ENCODE measurements around the gene SYT9.

Gene SYT9

DNA sequence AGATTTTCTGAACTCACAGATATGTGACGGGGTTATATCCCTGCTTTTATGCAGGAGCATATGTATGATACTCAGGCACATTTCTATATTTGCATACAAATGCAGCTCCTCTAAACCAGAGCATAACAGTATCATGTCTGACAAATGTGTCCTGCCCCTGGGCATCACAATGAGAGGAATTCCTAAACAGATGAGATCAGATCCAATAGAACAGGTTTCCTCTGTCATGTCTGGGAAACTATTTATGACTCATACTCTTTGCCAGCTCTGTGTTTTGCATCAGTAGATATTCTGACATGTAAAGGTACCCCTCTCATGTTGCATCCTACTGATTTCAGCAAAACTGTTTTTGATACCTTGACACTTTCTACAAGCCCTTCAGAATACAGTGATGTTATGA, 29.4 kb downstream of the SYT9 start:
- H3K4me3 ChIP-seq (ENCODE audit: low read depth, low read length), result no peak overlapping the region
- DNase-seq (ENCODE audit: low read depth), result no peak
- TF ChIP-seq POLR2A (IDR thresholded peaks at IDR 0.05; ENCODE audit: extremely low read depth, insufficient read length), result no peak
- TF ChIP-seq, protein P1, sequence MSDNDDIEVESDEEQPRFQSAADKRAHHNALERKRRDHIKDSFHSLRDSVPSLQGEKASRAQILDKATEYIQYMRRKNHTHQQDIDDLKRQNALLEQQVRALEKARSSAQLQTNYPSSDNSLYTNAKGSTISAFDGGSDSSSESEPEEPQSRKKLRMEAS (IDR thresholded peaks at IDR 0.05; ENCODE audit: low read depth, low read length), result no peak
- TF ChIP-seq MYC (IDR thresholded peaks at IDR 0.05; ENCODE audit: low read depth, low read length), result no peak
- TF ChIP-seq, protein P2, sequence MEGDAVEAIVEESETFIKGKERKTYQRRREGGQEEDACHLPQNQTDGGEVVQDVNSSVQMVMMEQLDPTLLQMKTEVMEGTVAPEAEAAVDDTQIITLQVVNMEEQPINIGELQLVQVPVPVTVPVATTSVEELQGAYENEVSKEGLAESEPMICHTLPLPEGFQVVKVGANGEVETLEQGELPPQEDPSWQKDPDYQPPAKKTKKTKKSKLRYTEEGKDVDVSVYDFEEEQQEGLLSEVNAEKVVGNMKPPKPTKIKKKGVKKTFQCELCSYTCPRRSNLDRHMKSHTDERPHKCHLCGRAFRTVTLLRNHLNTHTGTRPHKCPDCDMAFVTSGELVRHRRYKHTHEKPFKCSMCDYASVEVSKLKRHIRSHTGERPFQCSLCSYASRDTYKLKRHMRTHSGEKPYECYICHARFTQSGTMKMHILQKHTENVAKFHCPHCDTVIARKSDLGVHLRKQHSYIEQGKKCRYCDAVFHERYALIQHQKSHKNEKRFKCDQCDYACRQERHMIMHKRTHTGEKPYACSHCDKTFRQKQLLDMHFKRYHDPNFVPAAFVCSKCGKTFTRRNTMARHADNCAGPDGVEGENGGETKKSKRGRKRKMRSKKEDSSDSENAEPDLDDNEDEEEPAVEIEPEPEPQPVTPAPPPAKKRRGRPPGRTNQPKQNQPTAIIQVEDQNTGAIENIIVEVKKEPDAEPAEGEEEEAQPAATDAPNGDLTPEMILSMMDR (IDR thresholded peaks at IDR 0.05; ENCODE audit: low read depth, low read length), result no peak

DNA sequence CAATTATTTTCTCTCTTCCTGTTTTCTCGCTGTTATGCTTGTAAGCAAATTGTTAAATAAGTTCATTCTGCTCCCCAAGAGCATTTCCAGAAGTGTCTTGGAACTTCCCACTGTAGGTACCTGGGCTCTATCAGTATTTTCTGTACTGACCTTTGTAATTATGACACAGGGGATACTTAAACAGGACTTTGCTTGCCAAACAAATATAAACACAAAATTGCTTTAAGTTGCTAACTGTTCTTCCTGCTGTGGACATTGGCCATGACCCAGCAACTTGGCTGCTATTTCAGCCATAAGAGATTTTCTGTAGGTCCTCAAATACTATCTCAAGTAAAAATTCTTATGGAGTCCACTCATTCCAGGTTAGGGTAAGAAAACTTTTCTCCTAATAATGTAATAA, 30.1 kb downstream of the SYT9 start:
- DNase-seq (ENCODE audit: low read depth), result no peak
- H3K4me3 ChIP-seq (ENCODE audit: low read depth, low read length), result no peak overlapping the region
- no peak for TF ChIP-seq POLR2A (IDR thresholded peaks at IDR 0.05; ENCODE audit: extremely low read depth, insufficient read length)
- TF ChIP-seq, protein P2 (IDR thresholded peaks at IDR 0.05; ENCODE audit: low read depth, low read length), result no peak
- no peak for TF ChIP-seq MYC (IDR thresholded peaks at IDR 0.05; ENCODE audit: low read depth, low read length)
- TF ChIP-seq, protein P1 (IDR thresholded peaks at IDR 0.05; ENCODE audit: low read depth, low read length), result no peak

DNA sequence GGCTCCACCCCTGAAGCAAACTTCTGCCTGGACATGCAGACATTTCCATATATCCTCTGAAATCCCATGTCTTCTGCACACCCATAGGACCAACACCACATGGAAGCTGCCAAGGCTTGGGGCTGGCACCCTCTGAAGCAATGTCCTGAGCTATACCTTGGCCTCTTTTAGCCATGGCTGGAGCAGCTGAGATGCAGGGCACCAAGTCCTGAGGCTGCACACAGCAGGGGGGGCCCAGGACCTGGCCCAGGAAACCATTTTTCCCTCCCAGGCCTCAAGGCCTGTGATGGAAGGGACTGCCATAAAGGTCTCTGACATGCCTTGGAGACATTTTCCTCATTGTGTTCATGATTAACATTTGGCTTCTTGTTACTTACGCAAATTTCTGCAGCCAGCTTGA, 34.5 kb downstream of the SYT9 start:
- no peak for DNase-seq (ENCODE audit: low read depth)
- H3K4me3 ChIP-seq (ENCODE audit: low read depth, low read length), result no peak overlapping the region
- TF ChIP-seq MYC (IDR thresholded peaks at IDR 0.05; ENCODE audit: low read depth, low read length) (no peak), POLR2A (IDR thresholded peaks at IDR 0.05; ENCODE audit: extremely low read depth, insufficient read length) (no peak)
- TF ChIP-seq, protein P2 (IDR thresholded peaks at IDR 0.05; ENCODE audit: low read depth, low read length), result no peak
- TF ChIP-seq, protein P1 (IDR thresholded peaks at IDR 0.05; ENCODE audit: low read depth, low read length), result no peak

DNA sequence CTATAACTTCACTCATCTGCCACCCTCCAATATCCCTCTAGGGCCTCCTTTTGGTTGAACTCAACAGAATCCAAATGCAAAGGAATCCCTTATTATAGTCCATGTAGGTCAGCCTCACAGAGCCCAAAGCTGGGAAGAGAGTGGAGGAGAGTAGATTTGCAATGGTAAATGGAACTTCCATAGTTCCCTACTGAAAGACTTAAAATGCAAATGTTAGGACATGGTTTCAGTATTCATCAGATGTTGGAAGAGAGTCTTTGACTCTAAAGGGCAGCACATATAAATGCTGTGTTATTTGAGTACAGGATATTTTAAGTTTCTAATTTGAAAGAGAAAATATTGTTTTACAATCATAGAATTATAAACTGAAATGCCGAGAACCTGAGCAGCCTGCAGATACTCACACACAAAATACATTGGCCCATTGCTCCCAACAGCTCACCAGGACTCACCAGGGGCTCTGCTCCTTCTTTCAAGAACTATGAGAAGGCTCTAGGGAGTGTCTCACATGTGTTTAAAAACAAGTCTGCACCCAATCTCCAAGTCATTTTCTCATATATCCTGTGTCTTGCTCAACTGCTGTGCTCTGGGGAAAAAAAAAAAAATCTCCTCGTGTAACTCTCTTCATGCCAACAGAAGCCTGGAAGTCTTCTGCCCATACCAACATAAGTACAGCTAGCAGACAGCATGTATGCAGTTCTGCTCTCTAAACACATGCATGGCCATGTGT, 39.6 kb downstream of the SYT9 start:
- no peak overlapping the region for H3K4me3 ChIP-seq (ENCODE audit: low read depth, low read length)
- TF ChIP-seq, protein P2 (IDR thresholded peaks at IDR 0.05; ENCODE audit: low read depth, low read length), result no peak
- TF ChIP-seq MYC (IDR thresholded peaks at IDR 0.05; ENCODE audit: low read depth, low read length), result no peak
- DNase-seq (ENCODE audit: low read depth), result no peak

DNA sequence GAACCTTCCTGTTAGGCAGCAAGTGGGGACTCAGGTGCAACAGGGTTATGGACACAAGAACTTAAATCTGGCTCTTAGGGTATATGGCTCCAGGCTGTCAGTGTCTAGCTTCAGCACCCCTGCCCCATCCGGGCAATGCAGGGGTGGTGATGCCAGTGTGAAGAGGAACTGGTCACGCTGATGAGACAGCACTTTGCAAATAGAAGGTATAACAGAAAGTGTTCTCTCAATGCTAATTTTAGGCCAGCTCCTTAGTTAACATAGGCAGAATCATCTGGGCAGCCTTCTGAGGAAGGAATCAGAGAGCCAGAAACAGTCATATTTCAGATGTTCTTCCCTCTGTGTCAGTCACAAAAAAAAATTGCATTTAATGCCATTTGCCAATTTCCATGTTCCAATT, 41.2 kb downstream of the SYT9 start:
- no peak for DNase-seq (ENCODE audit: low read depth)
- no peak for TF ChIP-seq MYC (IDR thresholded peaks at IDR 0.05; ENCODE audit: low read depth, low read length)
- TF ChIP-seq, protein P1 (IDR thresholded peaks at IDR 0.05; ENCODE audit: low read depth, low read length), result no peak
- TF ChIP-seq POLR2A (IDR thresholded peaks at IDR 0.05; ENCODE audit: extremely low read depth, insufficient read length), result no peak
- no peak overlapping the region for H3K4me3 ChIP-seq (ENCODE audit: low read depth, low read length)

DNA sequence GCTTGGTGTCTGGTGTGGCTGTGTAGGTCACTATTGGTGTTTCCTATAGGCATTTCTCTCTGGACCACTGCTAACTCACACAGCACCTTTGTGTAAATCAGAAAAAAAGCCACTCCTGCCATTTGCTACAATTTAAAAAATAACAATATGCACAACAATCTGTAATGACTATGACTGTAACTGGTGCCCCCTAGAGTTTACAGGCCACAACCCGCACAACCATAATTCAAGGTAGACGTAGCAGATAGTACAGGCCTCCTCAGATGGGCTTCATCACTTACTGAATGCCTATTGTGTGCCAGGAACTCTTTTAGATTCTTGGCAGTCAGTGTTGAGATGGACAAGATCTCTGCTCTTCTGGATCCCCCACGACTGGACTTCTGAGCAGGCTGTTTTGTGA, 47.7 kb downstream of the SYT9 start:
- DNase-seq (ENCODE audit: low read depth), result no peak
- no peak overlapping the region for H3K4me3 ChIP-seq (ENCODE audit: low read depth, low read length)
- TF ChIP-seq, protein P1 (IDR thresholded peaks at IDR 0.05; ENCODE audit: low read depth, low read length), result no peak
- TF ChIP-seq MYC (IDR thresholded peaks at IDR 0.05; ENCODE audit: low read depth, low read length) (no peak), POLR2A (IDR thresholded peaks at IDR 0.05; ENCODE audit: extremely low read depth, insufficient read length) (no peak)
- TF ChIP-seq, protein P2 (IDR thresholded peaks at IDR 0.05; ENCODE audit: low read depth, low read length), result no peak
